Body of pancreas (tissue), 4 donors: ENCODE data around the gene NACA. TPM values are rescaled to one million over a fixed set of nuclear protein-coding genes. Genes with fewer than 3 reads are reported as not detected.
A peak's percentile ranks its signal among the peaks of the same experiment; 100 is the strongest.

ENCODE experiments used
- ATAC-seq: fragments of 150-250 bp; one replicate; pipeline ENCODE4 v1.9.1; 2016
- DNase-seq, 4 donors: peaks; one replicate each; pipeline ENCODE4 v3.0.0-alpha.2; 2019
- H3K27ac ChIP-seq, 4 donors: fragments of 200-600 bp; sonication (generic); 1 replicate in 3 of 4; 2 replicates in 1 of 4; pipeline versions ENCODE4 v1.5.1 to v1.6.1; 2016 to 2019; ENCODE audit warnings: mild to moderate bottlenecking in 1 of 4, mixed read lengths in 1 of 4, moderate library complexity in 1 of 4
- H3K27me3 ChIP-seq, 2 donors: fragments of 200-600 bp; sonication (generic); one replicate each; pipeline ENCODE4 v1.6.0; 2016; ENCODE audit warnings: mild to moderate bottlenecking in 1 of 2
- H3K36me3 ChIP-seq, 2 donors: fragments of 200-600 bp; sonication (generic); replicated peaks in 1 of 2; 2 replicates each; pipeline ENCODE4 v1.5.1; 2016; ENCODE audit warnings: low read depth in 2 of 2; ENCODE audit not compliant: insufficient read depth in 1 of 2
- H3K4me1 ChIP-seq: fragments of 200-600 bp; sonication (generic); one replicate; pipeline ENCODE4 v1.6.0; 2016
- H3K4me3 ChIP-seq, 2 donors: fragments of 200-600 bp; sonication (generic); 1 replicate in 1 of 2; 2 replicates in 1 of 2; pipeline ENCODE4 v1.5.1; 2016 to 2019
- H3K9me3 ChIP-seq, 3 donors: fragments of 200-600 bp; sonication (generic); 1 replicate in 2 of 3; 2 replicates in 1 of 3; pipeline ENCODE4 v1.5.1; 2016
- POLR2A ChIP-seq, 3 donors: fragments of 450-650 bp; IDR thresholded peaks; one replicate each; pipeline ENCODE4 v1.6.1; 2016; ENCODE audit warnings: antibody characterized with exemption in 3 of 3, mild to moderate bottlenecking in 2 of 3
- WGBS, 2 donors: methylation state at CpG; one replicate each; pipeline ENCODE4 v1.1.5; 2017; 5-methylcytosine and 5-hydroxymethylcytosine counted together
- intact Hi-C: fragments of 100-400 bp; cut with DNase I; formaldehyde crosslinking; loops from one replicate; pipeline ENCODE4 v1.15.1; 2023
- total RNA-seq, 2 donors: library from RNA; depleted of rRNA; stranded (reverse); fragments of >200 nt; gene quantifications; one replicate each; pipeline ENCODE4 v1.1.0, GENCODE V29; 2016
- TF ChIP-seq, protein P1 (sequence below), 7 experiments: fragments of 450-650 bp in 4 of 7; fragments of 200-600 bp in 3 of 7; sonication (generic) in 3 of 7; IDR thresholded peaks; one replicate each; pipeline ENCODE4 v1.5.1; 2016 to 2019; ENCODE audit warnings: antibody characterized with exemption in 7 of 7

The NACA gene
- total RNA-seq, 2 donors from 2014 or later: 465 to 734 TPM

DNA sequence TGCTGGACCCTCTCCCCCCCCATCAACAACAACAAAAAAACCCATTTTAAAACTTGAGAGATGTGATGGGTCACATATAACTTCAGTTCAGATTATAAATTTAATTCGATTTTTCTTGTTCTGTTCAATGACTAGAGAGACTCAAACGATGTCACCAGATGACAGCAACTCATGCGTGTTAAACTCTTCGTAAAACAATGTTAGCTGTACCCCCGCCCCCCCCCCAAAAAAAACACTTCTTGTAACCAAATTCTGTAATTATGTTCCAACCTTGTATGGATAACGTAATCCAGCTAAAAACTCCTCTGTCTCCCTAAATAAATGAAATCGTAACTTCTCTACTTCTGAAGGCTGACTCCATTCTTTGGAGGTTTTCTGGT is 614 bp upstream of the NACA start:
- ATAC-seq (no peak), DNase-seq (no peak)
- no peak for TF ChIP-seq POLR2A (IDR thresholded peaks at IDR 0.05)
- TF ChIP-seq, protein P1, sequence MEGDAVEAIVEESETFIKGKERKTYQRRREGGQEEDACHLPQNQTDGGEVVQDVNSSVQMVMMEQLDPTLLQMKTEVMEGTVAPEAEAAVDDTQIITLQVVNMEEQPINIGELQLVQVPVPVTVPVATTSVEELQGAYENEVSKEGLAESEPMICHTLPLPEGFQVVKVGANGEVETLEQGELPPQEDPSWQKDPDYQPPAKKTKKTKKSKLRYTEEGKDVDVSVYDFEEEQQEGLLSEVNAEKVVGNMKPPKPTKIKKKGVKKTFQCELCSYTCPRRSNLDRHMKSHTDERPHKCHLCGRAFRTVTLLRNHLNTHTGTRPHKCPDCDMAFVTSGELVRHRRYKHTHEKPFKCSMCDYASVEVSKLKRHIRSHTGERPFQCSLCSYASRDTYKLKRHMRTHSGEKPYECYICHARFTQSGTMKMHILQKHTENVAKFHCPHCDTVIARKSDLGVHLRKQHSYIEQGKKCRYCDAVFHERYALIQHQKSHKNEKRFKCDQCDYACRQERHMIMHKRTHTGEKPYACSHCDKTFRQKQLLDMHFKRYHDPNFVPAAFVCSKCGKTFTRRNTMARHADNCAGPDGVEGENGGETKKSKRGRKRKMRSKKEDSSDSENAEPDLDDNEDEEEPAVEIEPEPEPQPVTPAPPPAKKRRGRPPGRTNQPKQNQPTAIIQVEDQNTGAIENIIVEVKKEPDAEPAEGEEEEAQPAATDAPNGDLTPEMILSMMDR (IDR thresholded peaks at IDR 0.05): no peak
- no peaks in the 10 kb centered on the region for H3K9me3 ChIP-seq
- H3K27ac ChIP-seq: peak overlapping the region; percentile 80 to 93 (median 86)
- WGBS, 2 donors: 30 to 38% methylated on average over 7 of the region's 7 CpGs
- H3K4me1 ChIP-seq: peaks cover 39% of the 10 kb centered on the region
- no peaks in the 10 kb centered on the region for H3K36me3 ChIP-seq
- H3K27me3 ChIP-seq: no peaks in the 10 kb centered on the region
- H3K4me3 ChIP-seq: no peak overlapping the region
- intact Hi-C loops: loop anchor here (10.0 kb wide), 1 partner anchor 91 kb away; the partner anchor contains the start of gene BAZ2A

DNA sequence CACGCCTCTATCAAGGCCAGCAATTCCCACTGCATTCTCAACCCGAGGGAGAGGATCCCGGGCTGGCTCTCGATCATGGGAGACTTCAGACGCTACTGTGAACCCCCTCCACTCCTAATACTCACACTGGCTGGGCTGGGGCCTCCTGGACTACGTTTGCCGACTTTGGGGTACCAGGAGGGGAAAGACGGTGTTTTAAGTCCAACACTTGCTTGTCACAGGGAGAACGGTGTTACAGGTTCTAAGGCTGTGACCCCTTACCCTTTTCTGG is 463 bp downstream of the NACA start:
- TF ChIP-seq, protein P1 (IDR thresholded peaks at IDR 0.05): no peak
- TF ChIP-seq POLR2A (IDR thresholded peaks at IDR 0.05): no peak
- H3K27me3 ChIP-seq: no peaks in the 10 kb centered on the region
- intact Hi-C loops: loop anchor here (10.0 kb wide), 1 partner anchor 90 kb away; the partner anchor contains the start of gene BAZ2A
- H3K4me3 ChIP-seq: peak overlapping the region; percentile 44 to 51
- H3K27ac ChIP-seq: peak overlapping the region; percentile 80 to 93 (median 86)
- ATAC-seq: peak; percentile 5
- H3K9me3 ChIP-seq: no peaks in the 10 kb centered on the region
- DNase-seq: peak in 2 of 4 donors; percentile 17 to 22
- peaks cover 50% of the 10 kb centered on the region for H3K4me1 ChIP-seq
- 0% methylated on average over 6 to 9 of the region's 9 CpGs for WGBS, 2 donors
- H3K36me3 ChIP-seq: no peaks in the 10 kb centered on the region

DNA sequence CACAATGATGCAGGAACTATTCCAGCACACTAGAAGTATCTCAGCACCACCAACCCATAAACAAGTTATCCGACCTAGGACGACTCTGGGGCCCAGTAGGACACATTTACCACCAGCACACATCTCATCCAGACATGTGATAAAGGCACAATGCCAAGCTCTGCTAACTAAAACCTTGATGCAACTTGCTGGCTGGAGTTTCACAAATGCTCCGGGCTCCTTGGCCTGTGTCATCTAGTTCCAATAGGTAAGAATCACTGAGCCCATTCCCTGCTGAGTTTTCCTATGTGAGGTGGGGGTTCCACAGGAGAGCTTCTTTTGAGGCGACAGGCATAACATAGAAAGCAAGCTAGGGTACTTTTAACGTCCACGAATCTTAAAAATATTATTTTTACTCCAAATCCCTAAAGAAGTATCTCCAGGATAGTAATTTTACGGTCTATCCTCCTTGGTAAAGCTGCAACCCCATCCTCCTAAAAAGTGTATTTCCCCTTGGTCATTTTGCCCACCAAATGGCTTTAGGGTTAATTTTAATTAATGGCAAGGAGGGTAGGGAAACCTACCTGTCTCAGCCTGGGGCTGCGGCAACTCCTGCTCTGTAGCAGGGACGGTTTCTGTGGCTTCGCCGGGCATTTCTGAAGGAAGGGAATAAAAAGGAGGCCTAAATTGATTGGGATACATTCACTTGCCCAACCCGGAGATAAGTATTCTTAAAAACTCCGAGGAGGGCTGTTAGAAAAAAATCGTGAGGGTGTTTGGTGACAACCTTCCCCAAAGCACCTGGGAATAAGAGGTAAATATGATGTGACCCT is 1.0 kb downstream of the NACA start:
- peak; percentile 48 to 76 (median 66) for DNase-seq
- no peaks in the 10 kb centered on the region for H3K27me3 ChIP-seq
- H3K9me3 ChIP-seq: no peaks in the 10 kb centered on the region
- ATAC-seq: no peak
- intact Hi-C loops: loop anchor here (10.0 kb wide), 1 partner anchor 89 kb away; the partner anchor contains the start of gene BAZ2A
- TF ChIP-seq, protein P1 (IDR thresholded peaks at IDR 0.05): no peak
- TF ChIP-seq POLR2A (IDR thresholded peaks at IDR 0.05): peak in 2 of 3 donors; percentile 44 to 46
- peak overlapping the region; percentile 44 to 51 for H3K4me3 ChIP-seq
- 0 to 3% methylated on average over 14 of the region's 14 CpGs for WGBS, 2 donors
- peaks cover 55% of the 10 kb centered on the region for H3K4me1 ChIP-seq
- no peaks in the 10 kb centered on the region for H3K36me3 ChIP-seq
- H3K27ac ChIP-seq: peak overlapping the region; percentile 80 to 93 (median 86)

DNA sequence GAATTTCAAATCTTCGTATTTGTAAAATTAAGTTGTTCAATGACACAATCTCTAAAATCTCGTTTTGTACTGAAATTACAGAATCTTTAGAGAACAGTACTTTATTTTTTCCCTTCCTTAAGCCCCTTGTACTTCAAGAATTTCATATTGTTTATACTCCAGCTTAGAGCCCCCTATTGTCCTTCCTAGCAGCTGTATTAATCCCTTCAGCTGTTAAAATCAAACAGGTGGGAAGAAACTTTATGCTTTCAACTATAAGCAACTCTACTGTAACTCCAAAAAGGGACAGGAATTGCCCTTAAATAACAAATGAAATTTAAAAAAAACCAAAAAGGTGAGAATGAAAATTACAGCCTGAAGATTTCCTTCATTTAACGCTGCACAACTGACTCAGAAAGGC is 1.7 kb downstream of the NACA start:
- 28 to 32% methylated on average over 3 of the region's 3 CpGs for WGBS, 2 donors
- Histone ChIP-seq H3K36me3 (no peaks in the 10 kb centered on the region), H3K27me3 (no peaks in the 10 kb centered on the region), H3K4me1 (peaks cover 62% of the 10 kb centered on the region), H3K27ac (peak overlapping the region in 3 of 4 donors; percentile 82 to 93 (median 89)), H3K9me3 (no peaks in the 10 kb centered on the region), H3K4me3 (peak overlapping the region; percentile 44 to 51)
- TF ChIP-seq, protein P1 (IDR thresholded peaks at IDR 0.05): no peak
- TF ChIP-seq POLR2A (IDR thresholded peaks at IDR 0.05): no peak
- DNase-seq: no peak
- intact Hi-C loops: loop anchor here (10.0 kb wide), 1 partner anchor 89 kb away; the partner anchor contains the start of gene BAZ2A
- ATAC-seq: no peak
